Activated CD4-positive, alpha-beta T cell treated with anti-CD3 and anti-CD28 coated beads, Interleukin-2, Interleukin-4, amounts not matched to agents 100 ng/mL and 50 ng/mL, durations not matched to agents 16 hours and 8 hours (primary cell): Measurements from ENCODE around the gene AQP1.

Experiments
- DNase-seq: peaks from one replicate; pipeline ENCODE4 v3.0.0-alpha.2; 2020; ENCODE audit warnings: low spot score

AQP1 gene

DNA sequence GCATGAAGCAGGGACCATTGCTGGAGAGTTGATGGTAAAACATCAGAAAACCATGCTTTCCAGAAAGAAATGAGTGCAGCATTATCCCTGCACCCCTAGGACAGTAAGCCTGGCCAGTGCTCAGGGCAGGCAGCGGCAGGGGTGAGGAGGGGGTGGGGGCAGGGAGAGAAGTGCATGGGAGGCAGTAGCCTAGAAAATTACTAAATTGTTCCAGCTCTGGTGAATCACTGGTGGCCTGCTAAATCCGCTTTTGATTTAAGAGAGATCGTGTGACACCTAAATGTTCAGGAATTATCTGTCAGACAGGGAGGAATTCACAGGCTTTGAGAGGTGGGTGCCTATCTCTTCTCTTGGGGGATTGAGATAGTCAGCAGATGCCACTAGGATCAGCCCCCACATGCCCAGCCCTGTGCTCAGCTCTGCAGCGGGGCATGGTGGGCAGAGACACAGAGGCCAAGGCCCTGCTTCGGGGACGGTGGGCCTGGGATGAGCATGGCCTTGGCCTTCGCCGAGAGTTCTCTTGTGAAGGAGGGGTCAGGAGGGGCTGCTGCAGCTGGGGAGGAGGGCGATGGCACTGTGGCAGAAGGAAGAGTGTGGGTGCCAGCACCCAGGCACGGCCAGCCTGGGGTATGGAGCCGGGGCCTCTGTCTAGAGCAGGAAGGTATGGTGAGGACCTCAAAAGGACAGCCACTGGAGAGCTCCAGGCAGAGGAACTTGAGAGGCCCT is 5.0 kb upstream of the AQP1 start:
- no peak for DNase-seq

GRCh38 chr7:30907527-30908267 is 4.0 kb upstream of the AQP1 start:
- DNase-seq: no peak

DNA sequence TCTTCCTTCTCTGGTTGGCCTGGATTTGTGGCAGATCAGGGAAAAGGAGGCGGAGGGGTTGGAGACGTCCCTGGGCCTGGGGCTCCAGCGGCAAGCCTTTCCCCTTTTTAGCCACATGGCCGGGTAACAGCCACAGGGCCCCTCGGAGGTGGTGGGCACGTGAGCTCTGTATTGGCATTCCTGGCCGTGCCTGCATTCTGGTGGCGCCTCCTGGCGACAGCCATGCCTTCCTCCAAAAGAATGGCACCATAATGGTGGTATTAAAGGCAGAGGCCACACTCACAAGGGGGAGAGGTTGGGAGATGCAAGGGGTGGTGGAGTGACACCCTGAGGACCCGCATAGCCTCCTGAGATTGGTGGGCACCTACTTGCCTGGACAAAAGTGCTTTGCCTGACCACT is 3.0 kb upstream of the AQP1 start:
- DNase-seq: no peak

DNA sequence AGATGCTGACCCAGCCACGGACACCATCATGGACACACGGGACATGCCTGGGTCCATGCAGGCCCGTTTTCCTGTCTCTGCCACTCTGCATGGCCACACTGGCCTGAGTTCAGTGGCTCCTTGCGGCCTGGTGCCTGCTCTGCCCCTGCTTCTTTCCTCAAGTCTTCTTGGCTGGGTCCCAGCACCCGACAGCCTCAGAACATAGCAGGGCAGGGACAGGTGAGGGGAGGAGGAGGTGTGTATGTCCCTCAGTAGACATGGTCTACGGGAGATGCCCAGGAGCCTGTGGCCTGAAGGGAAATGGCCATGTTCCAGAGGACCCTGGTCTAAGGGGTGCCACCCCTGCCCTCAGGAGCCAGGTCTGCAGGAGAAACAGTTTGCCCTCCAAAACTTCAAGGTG is 2.2 kb upstream of the AQP1 start:
- no peak for DNase-seq

DNA sequence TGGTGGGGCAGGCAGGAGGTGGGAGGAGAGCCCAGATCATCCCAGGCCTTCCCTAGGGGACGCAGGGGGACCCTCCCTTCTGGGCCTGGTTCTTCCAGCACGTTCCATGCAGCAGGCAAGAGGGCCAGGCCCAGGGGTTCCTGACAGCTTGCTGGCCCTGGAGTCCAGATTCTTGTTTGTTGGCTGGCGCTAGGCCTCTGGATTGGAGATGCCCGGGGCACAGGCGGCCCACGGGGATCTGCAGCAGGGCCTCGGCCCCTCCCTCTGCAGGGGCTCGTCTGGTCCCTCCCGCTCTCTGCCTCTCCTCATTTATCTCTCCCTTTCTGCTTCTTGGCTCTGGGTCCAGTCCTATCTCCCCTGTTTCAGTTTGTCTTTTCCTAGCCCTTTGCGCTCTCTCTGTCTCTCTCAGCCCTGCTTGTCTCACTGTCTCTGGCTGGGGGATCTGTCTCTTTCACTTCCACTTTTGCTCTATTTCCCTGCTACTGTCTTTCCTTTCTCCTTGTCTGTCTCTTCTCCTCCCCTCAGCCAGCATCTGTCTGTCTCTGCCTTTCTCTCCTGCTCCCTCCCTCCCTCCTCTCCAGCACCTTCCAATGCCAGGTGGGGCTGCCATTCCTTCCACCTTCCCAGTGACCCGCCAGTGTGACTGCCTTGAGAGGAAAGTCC is 1.1 kb upstream of the AQP1 start:
- no peak for DNase-seq

DNA sequence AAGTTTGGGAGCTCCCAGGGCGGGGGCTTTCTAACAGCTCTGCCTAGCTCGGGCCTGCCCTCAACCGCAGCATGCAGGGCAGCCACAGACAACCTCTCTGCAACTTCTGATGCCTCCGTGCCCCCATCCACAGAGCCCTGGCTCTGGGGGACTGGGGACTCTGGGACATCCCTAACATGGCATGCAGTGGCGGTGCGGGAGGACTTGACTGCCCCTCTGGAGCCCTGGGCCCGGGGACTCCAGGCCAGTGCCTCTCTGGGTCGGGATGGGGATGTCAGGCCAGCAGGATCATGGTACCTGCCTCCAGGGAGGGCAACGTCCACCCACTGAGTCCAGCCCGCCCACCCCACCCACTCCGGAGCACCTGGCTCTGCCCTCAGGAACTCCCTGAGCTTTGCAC is 520 bp upstream of the AQP1 start:
- no peak for DNase-seq

GRCh38 chr7:30912021-30912730 is 523 bp downstream of the AQP1 start:
- DNase-seq: no peak

GRCh38 chr7:30912731-30912985 is 1.0 kb downstream of the AQP1 start:
- DNase-seq: no peak

GRCh38 chr7:30912986-30913811 is 1.5 kb downstream of the AQP1 start:
- DNase-seq: no peak

- no peak for DNase-seq
Observed at GRCh38 chr7:30913821-30914515, 2.3 kb downstream of the AQP1 start.

DNA sequence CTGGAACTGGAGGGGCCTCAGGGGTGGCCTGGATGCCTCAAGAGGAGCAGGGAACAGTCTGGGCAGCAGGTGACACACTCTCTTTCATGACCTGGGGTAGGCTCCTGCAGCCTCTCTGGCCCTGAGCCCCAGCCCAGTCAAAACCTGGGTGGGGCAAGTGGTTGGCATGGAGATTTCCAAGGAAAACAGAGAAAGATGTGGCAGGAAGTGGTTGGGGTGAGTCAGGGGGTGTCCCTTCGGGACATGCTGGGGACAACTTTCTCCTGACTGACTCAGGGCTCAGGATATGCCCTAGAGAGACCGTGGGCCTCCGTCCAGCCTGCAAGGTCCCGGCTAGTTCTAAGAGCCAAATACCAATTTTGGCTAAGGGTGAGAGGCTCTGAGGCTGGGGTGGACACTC is 2.9 kb downstream of the AQP1 start:
- no peak for DNase-seq

DNA sequence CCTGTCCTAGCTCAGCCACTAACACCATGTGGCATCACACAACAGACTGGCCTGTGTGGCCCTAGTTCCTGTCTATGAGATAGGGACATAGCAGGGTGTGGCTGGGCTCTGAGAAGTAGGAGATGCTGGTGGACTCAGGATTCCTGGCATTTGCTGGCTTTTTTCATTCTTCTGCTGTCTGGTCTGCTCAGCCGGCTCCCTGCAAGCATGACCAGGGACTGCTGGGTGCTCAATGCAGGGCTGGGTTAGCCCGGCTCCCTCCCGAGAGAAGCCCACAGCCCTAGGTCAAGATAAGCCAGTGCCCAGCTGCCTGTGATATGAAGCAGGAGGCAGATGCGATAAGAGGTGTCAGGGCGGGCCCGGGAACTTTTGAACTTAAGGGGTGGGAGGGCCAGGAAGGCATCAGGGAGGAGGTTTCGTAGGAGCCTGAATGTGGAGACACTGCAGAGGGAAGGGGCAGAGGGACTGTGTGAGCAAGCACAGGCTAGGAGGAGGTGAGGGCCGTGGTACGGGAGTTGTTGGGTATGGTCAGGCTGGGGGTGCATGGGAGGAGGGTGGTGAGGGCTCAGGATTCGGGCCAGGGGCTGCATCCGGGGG is 3.5 kb downstream of the AQP1 start:
- no peak for DNase-seq

- no peak for DNase-seq
Observed at GRCh38 chr7:30915751-30916150, 4.1 kb downstream of the AQP1 start.

DNA sequence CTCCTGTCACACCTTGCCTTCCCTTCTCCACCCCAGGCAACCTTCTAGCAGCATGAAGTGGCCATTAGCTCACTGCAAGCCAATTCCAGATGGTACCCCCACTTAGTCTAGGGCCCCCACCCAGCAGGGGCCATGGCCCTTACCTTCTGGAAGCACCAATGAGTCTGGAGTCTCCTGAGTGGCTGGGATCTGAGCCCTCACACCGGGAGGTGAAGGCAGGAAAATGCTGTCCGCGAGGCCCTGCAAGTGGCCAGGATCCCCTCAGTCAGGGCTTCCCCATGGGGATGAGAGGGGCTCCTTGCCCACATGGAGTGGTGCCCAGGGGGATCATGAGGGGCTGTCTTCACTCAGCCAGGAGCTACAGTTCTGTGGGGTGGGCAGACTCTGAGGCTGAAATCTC is 4.6 kb downstream of the AQP1 start:
- DNase-seq: no peak

- DNase-seq: no peak
Observed at GRCh38 chr7:30916767-30917166, 5.1 kb downstream of the AQP1 start.

- no peak for DNase-seq
Observed at GRCh38 chr7:30917216-30917893, 5.7 kb downstream of the AQP1 start.

DNA sequence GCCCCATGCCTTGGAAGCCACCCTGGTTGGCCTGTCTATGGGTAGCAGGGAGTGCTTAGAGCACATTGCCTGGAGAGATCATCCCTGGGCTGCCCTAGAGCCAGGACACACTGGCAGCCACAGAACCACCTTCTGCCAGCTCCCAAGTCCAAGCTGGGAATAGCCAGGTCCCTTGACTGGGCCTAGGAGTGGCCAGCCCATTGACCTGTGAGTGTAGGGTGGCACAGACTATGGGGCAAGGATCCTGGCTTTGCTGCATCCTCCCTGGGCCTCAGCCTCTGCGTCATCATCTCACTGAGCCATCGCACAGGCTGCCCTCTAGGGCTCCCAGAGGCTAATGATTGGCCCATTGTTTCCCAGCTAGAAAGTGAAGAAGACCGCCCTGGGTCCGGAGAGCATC is 7.0 kb downstream of the AQP1 start:
- no peak for DNase-seq

DNA sequence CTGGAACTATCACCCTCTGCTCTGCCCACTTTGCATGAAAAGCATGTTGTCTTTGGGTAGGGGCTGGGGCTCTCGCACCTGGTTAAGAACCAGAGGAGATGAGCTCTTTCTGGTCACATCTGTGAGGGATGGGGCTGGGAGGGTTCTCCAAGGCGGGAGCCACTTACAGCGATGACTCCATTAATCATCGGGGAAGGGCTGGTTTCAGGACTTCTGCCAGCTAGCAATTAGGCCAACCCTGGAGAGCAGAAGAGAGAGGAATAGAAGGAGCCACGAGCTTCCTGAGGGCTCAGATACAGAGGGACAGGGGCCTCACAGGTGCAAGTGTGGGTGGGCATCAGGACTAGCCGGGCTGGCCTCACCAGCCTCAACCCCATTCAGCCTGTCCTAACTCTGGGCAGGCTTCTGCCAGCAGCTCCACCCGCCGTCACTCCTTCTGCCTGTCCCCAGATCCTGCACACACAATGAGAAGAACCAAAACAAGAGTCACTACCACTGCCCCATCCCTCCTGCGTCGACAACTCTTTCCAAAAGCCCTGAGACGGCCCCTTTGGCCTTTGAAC is 8.4 kb downstream of the AQP1 start:
- DNase-seq: no peak

GRCh38 chr7:30920584-30921539 is 9.2 kb downstream of the AQP1 start:
- DNase-seq: no peak
